Epithelial cell of umbilical artery (primary cell): Measurements from ENCODE around the gene WNT7B. TPM values are rescaled to one million over a fixed set of nuclear protein-coding genes. Genes with fewer than 3 reads are reported as not detected.

Experiments used
- total RNA-seq: library from RNA; depleted of rRNA; stranded (reverse); fragments of >200 nt; gene quantifications from 2 replicates; pipeline ENCODE4 v1.2.3, GENCODE V29; 2014

WNT7B gene
- total RNA-seq, result under 0.01 TPM in 1 of 2 replicates, not detected in the other

GRCh38 chr22:45977003-45977411 is at the start of gene WNT7B:
TSS of gene WNT7B (minus strand) at chr22:45977162. CDS start at chr22:45976754, 408 bp downstream.

Other genes starting within 250 kb of the WNT7B start
- 8.8 and 16.0 TPM in 2 replicates for gene PPARA, start 173.4 kb upstream of the WNT7B start, total RNA-seq